NCI-H82 treated with DMSO at 0.1 percent for 48 hours (cell line): ENCODE measurements around the gene CDC26.
"Not testable (repeated sequence)": the region's sequence is repeated elsewhere in the genome, so short reads cannot be mapped to it uniquely, and the experiment has no call there.

Experiments
- DNase-seq: peaks from one replicate; lab custom pipeline; 2025; ENCODE audit not compliant: unreplicated experiment; lab: John Stamatoyannopoulos, UW

Gene CDC26

DNA sequence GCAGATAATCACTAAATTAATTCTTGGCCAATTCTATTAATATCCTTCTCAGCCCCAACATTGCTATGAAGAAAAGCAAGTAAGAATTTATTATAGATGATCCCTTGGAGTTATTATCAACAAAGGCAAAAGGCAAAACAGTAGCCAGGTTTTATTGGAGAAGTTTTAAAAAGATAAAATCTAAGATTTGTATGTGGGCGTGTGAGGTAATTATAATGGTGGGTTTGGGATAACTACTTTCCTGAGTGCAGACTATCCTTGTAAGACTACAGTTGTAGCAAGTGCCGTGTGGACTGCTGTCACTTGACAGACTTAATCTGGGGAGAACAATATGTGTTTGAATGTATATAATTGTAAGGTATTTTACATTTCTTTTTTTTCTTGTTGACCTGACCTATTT lies 30.8 kb downstream of the CDC26 start:
- DNase-seq: no peak

DNA sequence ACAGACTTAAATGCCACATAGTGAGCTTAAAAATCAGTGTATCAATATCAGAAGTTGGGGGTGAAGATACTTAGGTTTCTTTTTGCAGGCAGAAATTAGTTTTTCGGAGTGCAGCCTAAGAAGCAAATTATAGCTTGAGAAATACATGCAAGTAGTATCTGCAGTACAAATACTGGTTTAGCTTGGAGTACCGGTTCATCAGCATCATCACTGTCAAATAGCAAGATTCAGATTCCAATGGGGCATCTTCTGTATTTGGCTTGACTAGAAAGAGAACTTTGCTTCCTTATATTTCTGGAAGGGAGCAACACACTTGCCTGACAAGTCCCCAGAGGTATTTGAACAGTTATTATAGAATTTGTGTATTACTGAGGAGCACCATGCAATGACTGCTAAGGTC lies 34.2 kb downstream of the CDC26 start:
- no peak for DNase-seq

DNA sequence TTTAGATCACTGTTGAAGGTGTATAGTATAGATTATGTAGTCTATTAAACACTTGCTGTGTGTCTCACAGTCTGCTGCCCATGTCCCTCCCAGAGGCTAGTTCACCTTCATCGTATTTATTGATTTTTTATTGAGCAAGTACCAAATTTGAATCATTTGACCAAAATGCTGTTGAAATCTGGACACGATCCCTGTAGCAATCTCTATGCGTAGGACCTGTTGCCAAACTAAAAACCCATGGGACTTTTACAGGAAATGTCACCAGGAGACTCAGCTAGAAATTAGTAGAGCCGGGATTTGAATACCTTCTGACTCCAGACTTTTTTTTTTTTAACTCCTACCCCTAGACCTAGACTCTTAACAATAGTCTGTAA lies 36.5 kb downstream of the CDC26 start:
- no peak for DNase-seq

DNA sequence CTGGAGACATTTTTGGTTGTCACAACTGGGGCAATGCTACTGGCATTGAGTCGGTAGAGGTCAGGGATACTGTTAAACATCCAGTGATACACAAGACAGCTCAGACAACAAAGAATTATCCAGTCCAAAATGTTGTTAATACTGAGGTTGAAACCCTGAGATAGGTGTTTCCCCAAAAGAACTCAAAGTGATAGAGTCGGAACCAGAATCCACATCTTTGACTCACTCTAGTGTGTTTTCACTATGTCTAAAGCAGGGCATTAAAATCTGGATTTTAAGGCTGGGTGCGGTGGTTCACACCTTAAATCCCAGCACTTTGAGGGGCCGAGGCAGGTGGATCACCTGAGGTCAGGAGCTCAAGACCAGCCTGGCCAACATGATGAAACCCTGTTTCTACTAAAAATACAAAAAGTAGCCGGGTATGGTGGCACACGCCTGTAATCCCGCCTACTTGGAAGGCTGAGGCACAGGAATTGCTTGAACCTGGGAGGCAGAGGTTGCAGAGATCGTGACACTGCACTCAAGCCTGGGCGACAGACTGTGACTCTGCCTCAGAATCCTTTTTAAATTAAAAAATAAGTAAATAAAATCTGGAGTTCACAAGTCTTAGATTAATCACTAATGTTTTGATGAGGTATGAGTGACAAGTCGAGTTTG lies 37.0 kb downstream of the CDC26 start:
- DNase-seq: no peak

DNA sequence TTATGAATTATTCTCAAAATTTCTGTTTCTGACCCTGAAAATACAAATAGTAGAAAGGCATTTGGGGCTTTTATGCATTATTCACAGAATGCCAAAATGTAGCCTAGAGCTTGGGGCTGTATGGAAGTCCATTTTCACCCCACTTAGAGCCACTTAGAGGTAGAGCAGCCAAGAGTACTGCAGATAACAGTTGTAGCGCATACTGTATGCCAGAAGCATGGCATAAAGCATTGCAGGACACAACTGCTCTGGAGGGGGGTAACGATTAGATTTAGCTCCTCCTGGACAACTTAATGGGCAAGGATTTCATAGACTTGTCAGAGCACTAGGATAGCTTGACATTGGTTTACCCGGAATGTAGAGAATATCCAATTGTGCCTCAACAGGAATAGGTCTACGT lies 38.3 kb downstream of the CDC26 start:
- DNase-seq: no peak

DNA sequence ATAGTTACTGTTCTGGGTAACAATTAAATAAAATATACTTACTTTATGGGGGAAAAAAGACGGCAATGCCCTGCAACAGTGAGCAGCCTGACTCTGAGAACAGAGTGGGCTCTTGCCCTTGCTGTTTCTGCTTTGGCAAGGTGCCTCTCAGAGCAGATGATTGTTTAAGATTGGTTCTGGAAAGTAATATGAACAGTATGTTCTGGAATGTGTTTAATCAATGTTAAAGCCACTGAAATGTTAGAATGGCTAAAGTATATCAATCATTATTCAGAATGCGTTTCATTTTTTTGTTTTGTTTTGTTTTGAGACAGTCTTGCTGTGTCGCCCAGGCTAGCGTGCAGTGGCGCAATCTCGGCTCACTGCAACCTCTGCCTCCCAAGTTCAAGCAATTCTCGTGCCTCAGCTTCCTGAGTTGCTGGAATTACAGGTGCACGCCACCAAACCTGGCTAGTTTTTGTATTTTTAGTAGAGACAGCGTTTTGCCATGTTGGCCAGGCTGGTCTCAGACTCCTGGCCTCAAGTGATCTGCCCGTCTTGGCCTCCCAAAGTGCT lies 39.6 kb downstream of the CDC26 start:
- DNase-seq: not testable (repeated sequence)

DNA sequence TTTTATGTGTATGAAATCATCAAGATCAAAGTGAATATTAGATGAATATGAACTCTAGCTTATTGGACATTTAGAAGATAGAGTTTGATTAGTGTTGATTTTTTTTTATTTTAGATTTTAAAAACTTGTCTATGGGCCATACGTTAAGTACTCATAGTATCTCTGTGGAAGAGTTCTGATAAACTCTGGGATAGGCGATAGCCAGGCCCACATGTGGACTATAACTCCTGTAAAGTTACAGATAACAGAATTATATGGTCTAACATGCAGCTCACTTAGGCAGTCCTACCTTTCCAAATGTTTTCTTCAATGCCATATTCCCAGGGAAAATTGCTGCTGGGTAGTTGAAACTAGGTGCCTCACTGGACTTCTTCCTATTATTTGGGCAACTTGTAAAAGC lies 43.7 kb downstream of the CDC26 start:
- DNase-seq: no peak

DNA sequence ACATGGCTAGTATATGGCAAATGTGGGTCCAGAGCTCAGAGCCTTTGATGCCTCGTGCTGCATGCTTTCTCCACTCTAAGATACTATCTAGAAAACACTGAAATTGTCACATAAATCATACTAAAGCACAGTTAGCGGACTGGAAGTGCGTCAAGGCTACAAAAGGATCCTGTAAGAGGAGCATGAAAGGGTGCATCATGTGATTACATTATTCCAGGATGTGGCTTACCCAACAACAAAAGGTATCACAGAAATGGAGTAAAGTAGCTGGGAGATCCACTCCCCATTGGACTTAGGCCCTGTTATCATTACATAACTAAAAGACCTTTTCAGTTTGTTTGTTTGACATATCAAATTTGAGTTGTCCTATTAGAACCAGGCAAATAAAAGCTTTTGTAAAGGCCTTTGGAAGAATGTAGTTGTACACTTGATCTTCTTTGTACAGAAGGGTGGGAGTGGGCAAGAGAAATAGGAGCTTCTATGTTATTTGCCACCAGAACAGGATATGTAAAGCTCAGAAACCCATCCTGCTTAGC lies 47.2 kb downstream of the CDC26 start:
- no peak for DNase-seq

DNA sequence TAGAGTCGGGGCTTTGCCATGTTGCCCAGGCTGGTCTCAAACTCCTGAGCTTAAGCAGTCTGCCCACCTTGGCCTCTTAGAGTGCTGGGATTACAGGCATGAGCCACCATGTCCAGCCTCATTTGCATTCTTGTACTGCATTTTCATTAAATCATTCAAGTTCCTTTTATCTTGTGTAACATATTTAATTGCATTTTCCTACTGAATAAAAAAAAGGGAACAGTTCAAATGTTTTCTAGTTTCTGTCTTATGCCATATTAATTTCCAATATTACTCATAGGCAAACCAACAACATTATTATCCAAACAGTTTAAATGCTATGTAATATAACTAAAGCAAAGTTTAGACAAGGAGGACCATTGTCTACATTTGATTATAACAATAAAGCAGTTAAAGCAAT lies 47.9 kb downstream of the CDC26 start:
- DNase-seq: no peak

DNA sequence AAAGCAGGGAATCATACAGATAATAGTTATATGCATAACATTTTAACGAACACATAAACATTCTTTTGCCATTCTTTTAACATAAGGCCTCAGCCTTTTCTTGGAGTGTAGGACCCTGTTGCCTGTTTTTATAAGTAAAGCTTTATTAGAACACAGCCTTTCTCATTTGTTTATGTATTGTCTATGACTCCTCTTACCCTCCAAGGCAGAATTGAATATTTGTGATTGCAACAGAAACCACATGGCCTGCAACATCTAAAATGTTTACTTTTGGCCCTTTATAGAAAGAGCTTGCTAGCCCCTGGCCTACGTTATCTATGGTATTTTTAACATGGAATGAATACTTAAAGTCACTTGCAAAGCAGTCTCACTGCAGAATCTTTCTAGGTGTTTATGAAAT lies 51.4 kb downstream of the CDC26 start:
- DNase-seq: no peak

DNA sequence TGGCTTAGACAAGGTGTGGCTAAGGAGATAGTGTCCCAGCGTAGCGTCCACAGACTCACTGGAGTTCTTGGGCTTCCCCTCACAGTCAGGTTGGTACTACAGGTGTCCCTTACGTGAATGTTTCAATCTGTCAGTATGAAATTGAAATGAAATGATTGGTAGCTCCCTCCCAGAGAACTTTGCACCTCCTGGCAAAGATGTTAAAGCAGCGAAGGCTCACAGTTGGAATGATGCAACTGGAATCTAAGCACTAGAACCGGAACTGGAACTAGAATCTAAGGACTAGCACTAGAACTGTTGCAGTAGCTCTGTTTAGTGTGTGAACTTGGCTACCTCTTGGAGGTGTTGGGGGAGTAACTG lies 52.9 kb downstream of the CDC26 start:
- DNase-seq: peak; percentile 17

DNA sequence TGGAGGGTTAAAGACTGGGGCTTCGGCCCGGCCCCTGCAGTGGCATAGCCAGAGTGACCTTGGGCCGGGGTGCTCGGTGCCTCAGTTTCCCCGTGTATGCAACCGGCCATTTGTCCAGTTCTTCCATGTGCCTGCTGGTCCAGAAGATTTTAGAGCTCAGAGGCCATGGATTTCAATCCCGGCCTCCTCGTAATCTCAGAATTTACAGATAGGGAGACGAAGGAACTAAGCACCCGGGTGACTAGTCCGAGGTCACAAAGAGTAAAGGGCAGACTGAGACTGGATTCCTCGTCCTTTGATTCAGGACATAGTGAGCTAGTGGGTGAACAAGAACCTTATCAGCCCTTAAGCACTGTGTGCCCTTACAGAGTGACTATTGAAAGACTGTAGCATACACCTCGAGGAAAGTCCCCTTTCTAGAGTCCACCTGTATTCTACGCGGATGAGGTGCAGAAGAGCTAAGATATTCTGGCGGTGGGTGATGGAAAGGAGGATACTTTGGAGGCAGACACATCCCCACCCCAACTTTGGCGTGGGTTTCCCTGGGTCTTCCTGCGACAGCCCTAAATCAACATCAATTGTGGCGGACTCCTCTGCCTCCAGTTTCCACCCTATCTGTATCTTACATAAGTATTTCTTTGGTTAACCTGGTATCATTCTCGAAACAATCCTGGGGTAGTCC lies 53.4 kb downstream of the CDC26 start:
- DNase-seq: no peak

DNA sequence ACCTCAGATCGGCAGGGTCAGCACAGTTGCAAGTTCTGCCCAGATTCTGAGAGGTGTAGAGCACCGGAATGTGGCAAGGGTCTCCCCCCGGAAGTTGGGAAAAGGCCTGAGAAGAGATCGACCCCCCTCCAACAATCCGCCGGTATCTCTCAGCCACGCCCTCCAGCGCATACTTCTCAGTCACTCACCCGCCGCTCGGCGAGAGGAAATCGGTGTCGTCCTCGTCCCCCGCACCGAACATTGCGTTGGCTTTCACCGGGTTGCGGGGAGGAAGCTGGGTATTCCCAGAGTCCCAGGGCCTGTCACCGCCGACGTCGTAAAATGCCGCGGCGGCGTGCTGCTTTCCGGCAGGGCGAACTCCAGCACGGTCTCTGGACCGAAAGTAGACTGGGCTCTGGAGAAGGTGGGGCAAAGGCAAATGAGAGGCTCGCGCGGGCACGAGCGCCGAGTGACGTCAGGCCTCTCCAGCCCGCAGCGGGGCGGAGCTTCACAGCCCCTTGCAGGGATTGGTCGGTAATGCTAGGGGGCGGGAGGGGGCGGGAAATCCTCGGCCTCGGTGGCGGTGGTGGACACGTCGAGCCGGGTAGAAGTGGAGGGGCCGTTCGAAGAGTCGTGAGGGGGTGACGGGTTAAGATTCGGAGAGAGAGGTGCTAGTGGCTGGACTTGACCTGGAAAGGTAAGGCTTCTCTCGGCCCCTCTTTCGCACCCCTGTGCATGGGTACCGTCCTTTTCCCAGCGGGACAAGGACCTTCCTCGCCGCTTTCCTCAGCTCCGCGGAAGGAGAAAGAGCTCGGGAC lies 54.2 kb downstream of the CDC26 start, which contains the start of the genes FKBP15 and SLC31A1:
Gene FKBP15, minus strand, starts transcription at position 275 of the 797 bp plus-strand sequence. Its CDS starts 34 bp downstream, at position 241.
Gene SLC31A1, plus strand, starts transcription at position 542 of the 797 bp plus-strand sequence. CDS start 34,605 bp downstream, outside the sequence.
- peak; percentile 92 for DNase-seq

DNA sequence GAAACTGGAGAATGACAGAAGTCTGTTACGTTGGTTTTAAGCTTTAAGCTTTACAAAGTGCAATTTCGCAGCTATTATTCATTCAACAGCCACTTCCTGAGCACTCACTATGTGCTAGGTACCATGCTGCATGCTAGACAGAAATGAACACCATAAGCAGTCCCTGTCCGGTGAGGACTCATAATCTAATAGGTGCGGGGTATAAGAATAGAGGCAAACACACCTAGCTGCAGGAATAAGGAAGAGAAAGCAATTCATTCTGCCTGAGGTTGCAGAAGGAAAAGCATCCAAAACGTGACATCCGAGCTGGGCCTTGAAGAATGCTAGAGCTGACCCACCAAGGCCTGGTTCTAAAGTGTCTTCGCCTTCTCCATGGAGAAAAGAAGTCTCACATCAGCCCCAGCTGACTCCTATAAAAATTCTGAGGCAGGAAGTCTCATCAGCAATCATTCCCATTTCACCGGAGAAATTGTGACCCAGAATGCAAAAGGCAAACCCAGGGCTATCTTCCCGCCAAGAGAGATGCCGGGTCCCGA lies 54.8 kb downstream of the CDC26 start:
- no peak for DNase-seq

DNA sequence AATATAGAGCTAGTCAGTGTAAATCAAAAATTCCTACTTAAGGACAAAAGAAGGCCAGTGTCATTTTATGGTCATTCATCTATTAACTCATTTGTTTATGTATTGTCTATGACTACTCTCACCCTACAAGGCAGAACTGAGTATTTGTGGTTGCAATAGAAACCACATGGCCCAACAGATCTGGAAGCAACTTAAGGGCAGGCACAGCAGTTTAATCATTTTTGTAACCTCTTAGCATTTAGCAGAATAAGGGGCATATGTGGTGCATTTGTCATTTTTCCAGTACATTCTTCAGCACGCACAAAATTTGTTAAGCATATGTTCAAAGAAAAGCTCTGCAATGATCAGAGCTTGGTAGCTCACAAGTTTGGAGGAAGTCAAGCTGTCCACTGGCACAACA lies 55.4 kb downstream of the CDC26 start:
- no peak for DNase-seq

DNA sequence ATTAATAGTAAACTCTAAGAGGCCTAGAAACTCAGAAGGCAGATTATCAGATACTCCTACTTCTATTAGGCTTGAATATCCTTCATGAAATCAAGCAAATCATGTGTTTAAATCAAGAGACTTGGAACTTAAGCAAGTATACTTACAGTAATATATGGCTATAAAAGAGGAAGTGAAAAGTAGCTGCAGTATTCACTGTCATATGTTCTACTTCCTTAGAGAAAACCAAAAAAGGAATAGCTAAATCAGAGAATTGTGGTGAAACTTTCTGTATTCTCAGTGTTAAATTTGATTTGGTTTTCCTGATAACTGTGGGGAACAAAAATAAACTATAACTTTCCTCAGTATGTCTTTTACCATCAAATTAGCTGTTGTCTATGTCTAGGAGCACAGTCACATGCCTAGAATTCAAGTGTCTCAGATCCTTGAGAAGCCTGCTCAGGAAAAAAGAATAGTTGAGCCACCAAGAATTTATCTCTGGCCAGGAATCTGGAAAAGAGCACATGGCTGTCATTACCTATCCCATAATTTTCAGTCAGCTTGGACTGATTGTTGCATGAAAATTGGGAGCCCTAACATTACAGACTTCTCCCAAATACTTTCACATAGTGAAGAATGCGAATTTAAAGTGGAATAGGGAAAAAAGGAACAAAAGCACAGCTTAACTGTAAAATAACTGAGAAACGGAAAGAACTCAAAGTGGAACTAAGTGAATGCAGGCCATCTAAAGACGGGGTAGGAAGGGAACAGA lies 56.0 kb downstream of the CDC26 start:
- DNase-seq: no peak
